HG02759 (cell line): ENCODE results near the gene SFRP5.

Experiments used
- ATAC-seq: cut with Tn5 transposase; IDR thresholded peaks from one replicate; pipeline ENCODE4 v1.9.1; 2021; ENCODE audit warnings: mild to moderate bottlenecking, moderate library complexity; ENCODE audit not compliant: unreplicated experiment

Gene SFRP5

GRCh38 chr10:97788552-97789442 lies 17.0 kb upstream of the SFRP5 start:
- no peak for ATAC-seq

DNA sequence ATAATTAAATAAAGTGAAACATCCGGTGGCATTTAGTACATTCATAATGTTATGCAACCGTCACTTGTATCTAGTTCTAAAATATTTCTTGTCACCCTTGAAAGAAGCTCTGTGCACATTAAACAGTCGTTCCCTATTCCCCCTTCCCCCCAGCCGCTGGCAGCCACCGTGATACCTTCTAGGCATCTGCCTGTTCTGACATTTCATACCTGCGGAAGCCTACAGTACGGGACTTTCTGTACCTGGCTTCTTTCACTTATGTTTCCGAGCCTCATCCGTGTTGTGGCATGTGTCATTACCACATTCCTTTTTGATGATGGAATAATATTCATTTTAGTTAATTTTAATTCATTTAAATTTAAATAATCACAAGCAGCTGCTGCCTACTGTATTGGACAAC lies 13.9 kb upstream of the SFRP5 start:
- no peak for ATAC-seq

DNA sequence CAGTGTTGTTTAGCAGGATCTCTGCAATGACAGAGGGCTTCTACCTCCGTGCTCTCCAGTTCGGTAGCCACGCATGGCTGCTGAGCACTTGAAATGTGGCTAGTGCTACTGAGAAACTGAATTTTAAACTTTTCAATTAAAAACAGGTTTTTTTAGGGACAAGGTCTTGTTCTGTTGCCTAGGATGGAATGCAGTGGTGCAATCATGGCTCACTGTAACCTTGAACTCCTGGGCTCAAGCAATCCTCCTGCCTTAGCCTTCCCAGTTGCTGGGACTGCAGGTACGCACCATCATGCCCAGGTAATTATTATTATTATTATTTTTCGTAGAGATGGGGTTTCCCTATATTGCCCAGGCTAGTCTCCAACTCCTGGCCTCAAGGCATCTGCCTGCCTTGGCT lies 13.4 kb upstream of the SFRP5 start:
- no peak for ATAC-seq

DNA sequence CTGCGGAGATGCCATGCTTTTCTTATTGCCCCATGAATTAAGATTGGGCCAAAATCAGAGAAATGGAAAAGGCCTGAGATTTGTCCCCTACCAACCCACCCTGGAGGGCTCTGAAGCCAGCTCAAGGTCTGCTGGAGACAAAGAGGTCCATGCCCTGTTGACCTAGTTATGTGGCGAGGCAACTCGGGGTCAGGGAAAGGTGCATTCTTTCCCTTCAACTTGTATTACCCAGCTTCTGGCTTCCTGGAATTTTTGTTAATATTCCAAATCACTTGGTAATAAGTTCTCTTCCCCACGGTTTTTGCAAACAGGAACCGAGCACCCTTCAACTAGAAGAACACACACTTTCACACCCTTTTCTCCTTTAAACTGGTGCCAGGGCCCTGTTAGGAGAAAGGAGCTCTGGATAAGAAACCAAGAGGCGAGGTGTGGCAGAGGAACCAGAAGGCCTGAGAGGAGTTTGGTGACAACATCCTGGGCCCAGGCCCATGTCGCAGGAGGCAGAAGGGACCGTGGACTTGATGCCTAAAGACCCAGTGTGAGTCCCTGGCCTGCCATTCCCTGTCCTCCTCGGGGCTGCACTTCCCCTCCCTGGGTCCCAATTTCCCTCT lies 12.5 kb upstream of the SFRP5 start:
- no peak for ATAC-seq

GRCh38 chr10:97782455-97783228 lies 10.8 kb upstream of the SFRP5 start:
- no peak for ATAC-seq

- no peak for ATAC-seq
These were observed 10.0 kb upstream of the SFRP5 start for GRCh38 chr10:97781618-97782331.

DNA sequence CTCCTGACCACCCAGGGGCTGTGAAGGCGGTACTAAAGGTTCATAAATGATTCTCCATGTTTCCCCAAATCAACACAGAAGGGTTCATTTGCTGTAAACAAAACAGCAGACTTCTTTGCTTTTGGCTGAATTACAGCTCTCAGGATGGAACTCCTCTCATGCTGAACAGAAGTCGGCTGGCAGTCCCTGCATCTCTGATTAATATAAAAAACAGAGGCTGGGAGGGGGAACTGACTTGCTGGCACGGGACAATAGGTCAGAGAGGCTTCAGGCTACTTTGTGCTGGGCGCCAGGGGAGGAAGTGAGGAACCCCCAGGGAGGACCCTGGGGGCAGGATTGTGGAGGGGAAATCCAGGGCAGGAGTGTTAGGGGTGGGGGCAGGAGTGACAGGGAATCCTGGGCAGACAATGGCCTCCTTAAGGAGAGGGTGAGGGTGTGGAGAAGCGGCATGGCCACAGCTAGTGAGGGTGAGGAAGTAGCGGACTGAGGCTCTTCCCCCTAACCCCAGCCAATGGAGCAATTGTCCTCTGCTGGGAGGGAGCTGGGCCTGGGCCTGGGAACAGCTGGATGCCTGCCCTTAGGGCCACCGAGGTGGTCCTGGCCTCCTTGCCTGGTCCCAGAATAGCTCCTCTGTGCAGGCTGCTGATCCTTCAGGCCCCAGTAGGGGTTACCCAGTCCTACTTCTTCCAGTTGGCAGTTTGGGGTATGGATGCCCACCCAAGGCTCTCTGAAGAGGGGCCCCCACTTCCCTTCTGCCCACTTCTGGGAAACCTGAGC lies 9.2 kb upstream of the SFRP5 start:
- no peak for ATAC-seq

DNA sequence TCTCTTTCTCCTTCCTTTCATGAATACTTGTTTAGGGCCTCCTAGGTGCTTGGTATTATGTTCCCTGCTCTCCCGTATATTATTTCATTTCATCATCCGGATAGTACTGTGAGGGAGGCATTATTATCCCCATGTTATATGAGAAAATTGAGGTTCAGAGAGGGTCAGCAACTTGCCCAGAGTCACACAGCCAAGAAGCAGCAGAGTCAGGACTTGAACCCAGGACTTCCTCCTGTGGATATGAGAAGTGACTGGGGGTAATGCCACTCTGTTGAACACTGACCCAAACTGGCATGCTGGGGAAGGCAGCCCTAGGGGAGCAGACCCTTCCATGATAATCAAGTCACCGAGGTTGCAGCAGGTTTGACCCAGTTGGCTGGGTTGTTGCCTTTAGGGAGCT lies 8.2 kb upstream of the SFRP5 start:
- no peak for ATAC-seq

GRCh38 chr10:97779492-97779891 lies 7.7 kb upstream of the SFRP5 start:
- ATAC-seq: no peak

GRCh38 chr10:97778452-97779302 lies 6.9 kb upstream of the SFRP5 start:
- no peak for ATAC-seq

GRCh38 chr10:97777143-97777542 lies 5.3 kb upstream of the SFRP5 start:
- no peak for ATAC-seq

GRCh38 chr10:97774811-97775294 lies 3.1 kb upstream of the SFRP5 start:
- no peak for ATAC-seq

GRCh38 chr10:97773096-97773495 lies 1.3 kb upstream of the SFRP5 start:
- ATAC-seq: no peak

DNA sequence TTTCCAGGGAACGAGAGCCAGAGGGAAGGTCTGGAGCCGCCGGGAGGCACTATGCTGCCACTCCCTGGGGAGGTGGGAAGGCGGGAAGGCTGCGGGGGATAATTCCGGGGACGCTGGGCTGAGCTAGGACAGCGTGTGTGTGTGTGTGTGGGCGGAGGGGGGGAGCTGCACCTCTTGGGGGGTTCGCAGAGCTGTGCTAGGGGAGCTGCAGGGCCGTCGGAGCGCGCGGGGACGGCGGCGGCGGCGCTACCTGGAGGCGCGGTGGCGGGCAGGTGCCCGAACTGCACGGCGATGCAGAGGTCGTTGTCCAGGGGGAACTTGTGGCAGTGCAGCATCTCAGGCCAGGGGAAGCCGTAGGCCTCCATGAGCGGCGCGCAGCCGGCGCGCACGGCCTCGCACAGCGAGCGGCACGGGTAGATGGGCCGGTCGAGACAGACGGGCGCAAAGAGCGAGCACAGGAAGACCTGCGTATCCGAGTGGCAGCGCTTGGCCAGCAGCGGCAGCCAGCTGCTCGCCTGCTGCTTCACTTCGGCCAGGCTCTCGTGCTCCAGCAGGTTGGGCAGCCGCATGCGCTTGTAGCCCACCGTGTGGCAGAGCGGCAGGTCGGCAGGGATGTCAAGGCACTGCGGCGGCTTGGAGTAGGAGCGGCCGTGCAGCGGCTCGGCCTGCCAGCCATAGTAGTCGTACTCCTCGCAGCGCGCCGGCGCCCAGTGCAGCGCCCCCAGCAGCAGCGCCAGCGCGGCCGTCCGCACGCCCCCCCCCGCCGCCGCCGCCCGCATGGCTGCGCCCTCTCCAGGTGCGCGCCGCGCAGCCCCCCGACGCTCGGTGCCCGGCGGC lies 526 bp downstream of the SFRP5 start:
- no peak for ATAC-seq

DNA sequence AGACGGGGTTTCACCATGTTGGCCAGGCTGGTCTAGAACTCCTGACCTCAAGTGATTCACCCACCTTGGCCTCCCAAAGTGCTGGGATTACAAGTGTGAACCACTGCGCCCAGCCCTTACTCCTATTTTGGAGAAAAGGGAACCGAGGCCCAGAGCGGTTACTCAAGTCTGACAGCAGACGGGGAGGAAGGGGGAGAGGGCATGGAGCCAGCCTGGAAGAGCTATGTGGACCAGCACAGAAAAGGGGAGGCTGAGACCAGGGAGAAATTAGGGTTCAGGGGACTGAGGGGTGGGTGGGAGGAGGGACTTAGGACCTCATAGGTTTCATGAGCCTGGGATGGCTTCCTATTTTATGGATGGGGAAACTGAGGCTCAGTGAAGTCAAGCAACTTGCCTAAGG lies 1.5 kb downstream of the SFRP5 start:
- ATAC-seq: no peak

DNA sequence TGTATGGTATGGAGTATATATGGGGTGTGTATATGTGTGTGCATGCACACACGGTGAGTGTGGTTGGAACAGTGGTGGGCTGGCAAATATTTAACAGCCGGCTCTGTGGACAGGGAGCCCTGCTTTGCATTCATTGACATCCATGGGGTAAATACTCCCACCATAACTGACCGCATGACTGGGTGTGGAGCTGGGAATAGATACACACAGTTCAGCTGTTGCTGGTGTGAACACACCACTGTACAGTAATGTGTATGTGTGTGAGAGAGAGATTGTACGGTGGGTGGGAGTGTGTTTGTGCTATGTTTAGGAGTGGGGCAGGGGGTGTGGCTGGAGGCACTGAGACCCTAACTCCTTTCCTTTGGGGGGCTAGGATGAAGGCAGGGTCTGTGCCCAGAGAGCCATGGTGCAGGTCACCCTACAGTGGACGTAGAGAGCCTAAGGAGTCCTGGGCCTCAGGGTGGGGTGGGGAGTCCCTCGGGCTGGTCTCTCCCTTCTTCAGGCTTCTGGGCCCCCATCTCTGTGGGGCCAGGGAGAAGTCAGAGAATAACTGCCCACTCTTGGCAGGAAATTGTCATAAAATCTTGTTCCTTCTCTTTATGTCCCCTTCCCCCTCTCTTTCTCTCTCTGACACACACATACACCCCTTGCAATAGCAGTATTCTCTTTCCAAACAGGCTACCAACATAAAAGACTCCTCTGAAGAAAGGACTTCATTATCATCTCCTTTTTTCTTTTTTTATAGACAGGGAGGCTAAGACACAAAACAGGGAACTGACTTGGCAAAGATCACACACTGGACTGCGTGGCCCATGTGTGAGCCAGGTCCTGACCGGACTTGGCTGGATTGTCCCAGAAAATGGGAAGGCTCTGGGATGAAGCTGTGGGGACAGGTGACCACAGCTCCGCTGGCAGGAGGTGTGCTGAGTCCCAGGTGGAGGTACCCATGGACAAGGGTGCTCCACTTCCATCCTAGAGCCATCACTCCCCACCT lies 3.2 kb downstream of the SFRP5 start:
- no peak for ATAC-seq
